Erythroblast (primary cell): ENCODE measurements around the gene STK10.

Experiments used
- GATA1 ChIP-seq: IDR thresholded peaks from 2 replicates; pipeline ENCODE4 v1.6.1; 2011; ENCODE audit warnings: low read depth, mild to moderate bottlenecking, control low read depth, low read length, moderate library complexity
- POLR2A ChIP-seq: IDR thresholded peaks from 2 replicates; pipeline ENCODE4 v1.6.1; 2011; ENCODE audit warnings: mild to moderate bottlenecking, low read length

- no peak for TF ChIP-seq POLR2A
- TF ChIP-seq GATA1, result no peak
These were observed 85.0 kb downstream of the STK10 start for GRCh38 chr5:172102913-172103626.
